GM12878 (cell line): ENCODE data around the gene MED13L.

ENCODE experiments used
- CTCF ChIP-seq, 3 experiments: IDR thresholded peaks in 2 of 3; conservative IDR thresholded peaks in 1 of 3; 2 replicates each; pipeline ENCODE4 v1.5.1; 2011; ENCODE audit warnings: low read depth in 3 of 3, low read length in 3 of 3, mild to moderate bottlenecking in 3 of 3, control low read depth in 2 of 3, moderate library complexity in 2 of 3, inconsistent platforms in 1 of 3, mixed read lengths in 1 of 3; ENCODE audit not compliant: control insufficient read depth in 2 of 3, insufficient read depth in 1 of 3; ENCODE audit errors: extremely low read depth in 1 of 3
- KDM1A ChIP-seq: fragments of 200-600 bp; sonication (generic); IDR thresholded peaks from 2 replicates; pipeline ENCODE4 v1.6.1; 2016; ENCODE audit warnings: borderline replicate concordance
- POLR2A ChIP-seq: IDR thresholded peaks from 2 replicates; pipeline ENCODE4 v1.6.1; 2011; ENCODE audit warnings: low read depth, mild to moderate bottlenecking, low read length
- SP1 ChIP-seq: IDR thresholded peaks from one replicate; pipeline ENCODE4 v1.6.1; 2011; ENCODE audit warnings: low read depth, low read length

GRCh38 chr12:116313194-116313927 lies 35.9 kb upstream of the MED13L start:
- TF ChIP-seq CTCF (IDR thresholded peaks at IDR 0.05 in 2 of 3, conservative IDR thresholded peaks at IDR 0.05 in 1 of 3; ENCODE audit: control insufficient read depth in 2 of 3, extremely low read depth in 1 of 3, insufficient read depth in 1 of 3, low read depth in 3 of 3, low read length in 3 of 3): no peak
- no peak for TF ChIP-seq SP1
- no peak for TF ChIP-seq POLR2A
- no peak for TF ChIP-seq KDM1A
